MCF 10A (cell line): ENCODE measurements around the gene GAP43. TPM values are rescaled to one million over a fixed set of nuclear protein-coding genes. Genes with fewer than 3 reads are reported as not detected.

Experiments used
- BruUV-seq: library from RNA; stranded (reverse); fragments of 400-500 nt; replicated peaks from 2 replicates; lab custom pipeline; 2021; lab: Mats Ljungman, UMichigan
- CTCF ChIA-PET: fragments of 300-600 bp; sonication (Branson Sonifier 250); formaldehyde crosslinking; extraction: SDS; loops from one replicate; lab custom pipeline; 2021; ENCODE audit warnings: antibody characterized with exemption, inconsistent platforms; lab: Yijun Ruan, JAX
- POLR2A ChIA-PET: fragments of 300-600, 350-650 bp; sonication (Branson Sonifier 250); formaldehyde crosslinking; extraction: SDS; loops from one replicate; lab custom pipeline; 2020; ENCODE audit warnings: antibody characterized with exemption, inconsistent platforms; lab: Yijun Ruan, JAX
- DNase-seq: peaks from one replicate; pipeline ENCODE4 v3.0.0-alpha.2; 2018; ENCODE audit not compliant: unreplicated experiment
- H3K27ac Mint-ChIP-seq: one replicate; pipeline ENCODE4 v1.8.0; 2022; ENCODE audit warnings: mild to moderate bottlenecking, low read depth, mixed read lengths; ENCODE audit not compliant: unreplicated experiment
- H3K27me3 Mint-ChIP-seq: one replicate; pipeline ENCODE4 v1.8.0; 2022; ENCODE audit warnings: mixed read lengths; ENCODE audit not compliant: insufficient read depth, unreplicated experiment
- H3K36me3 Mint-ChIP-seq: one replicate; pipeline ENCODE4 v1.8.0; 2022; ENCODE audit warnings: mild to moderate bottlenecking, moderate library complexity, mixed read lengths; ENCODE audit not compliant: insufficient read depth, unreplicated experiment
- H3K4me1 Mint-ChIP-seq: one replicate; pipeline ENCODE4 v1.8.0; 2022; ENCODE audit warnings: mixed read lengths; ENCODE audit not compliant: insufficient read depth, unreplicated experiment
- H3K4me3 Mint-ChIP-seq: one replicate; pipeline ENCODE4 v1.8.0; 2022; ENCODE audit warnings: mild to moderate bottlenecking, moderate library complexity, mixed read lengths; ENCODE audit not compliant: unreplicated experiment
- H3K9me3 Mint-ChIP-seq: one replicate; pipeline ENCODE4 v1.8.0; 2022; ENCODE audit warnings: mixed read lengths; ENCODE audit not compliant: unreplicated experiment
- intact Hi-C: fragments of 100-400 bp; cut with micrococcal nuclease; formaldehyde crosslinking; loops from 2 replicates; pipeline ENCODE4 v1.14.1; 2022
- total RNA-seq: library from RNA; stranded (reverse); gene quantifications from 2 replicates; pipeline ENCODE4 v1.2.3, GENCODE V29; 2022
- TF ChIP-seq, protein P1 (sequence below): fragments of 200-600 bp; IDR thresholded peaks from one replicate; pipeline ENCODE4 v1.8.0; 2022; ENCODE audit warnings: antibody characterized with exemption, mild to moderate bottlenecking; ENCODE audit not compliant: unreplicated experiment

The GAP43 gene
- total RNA-seq, 1 experiment from 2014 or later = not detected

DNA sequence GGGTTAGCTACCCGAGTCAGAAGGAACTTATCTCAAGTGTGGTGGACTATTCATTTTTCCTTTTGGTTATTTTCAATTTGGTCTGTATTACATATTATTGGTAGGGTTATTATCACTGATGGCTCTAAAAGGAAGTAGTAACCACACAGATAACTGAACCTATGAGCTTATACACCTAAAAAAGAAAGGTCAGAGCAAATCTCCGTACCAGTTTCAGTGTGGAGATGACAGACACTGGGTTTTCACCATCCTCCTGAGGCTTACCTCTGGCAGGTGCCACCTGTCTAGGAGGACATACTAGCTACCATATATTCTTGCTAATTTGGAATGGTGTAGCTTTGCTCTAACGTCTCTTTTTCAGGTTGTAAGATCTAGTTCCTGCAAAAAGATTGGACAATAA, 10.2 kb downstream of the GAP43 start:
- no peak overlapping the region for H3K4me3 Mint-ChIP-seq
- no peaks in the 10 kb centered on the region for H3K36me3 Mint-ChIP-seq
- H3K27ac Mint-ChIP-seq = no peak overlapping the region
- BruUV-seq = no TSS peak
- peaks cover 4% of the 10 kb centered on the region for H3K9me3 Mint-ChIP-seq
- no peaks in the 10 kb centered on the region for H3K27me3 Mint-ChIP-seq
- intact Hi-C loops = no loop called here
- TF ChIP-seq, protein P1, sequence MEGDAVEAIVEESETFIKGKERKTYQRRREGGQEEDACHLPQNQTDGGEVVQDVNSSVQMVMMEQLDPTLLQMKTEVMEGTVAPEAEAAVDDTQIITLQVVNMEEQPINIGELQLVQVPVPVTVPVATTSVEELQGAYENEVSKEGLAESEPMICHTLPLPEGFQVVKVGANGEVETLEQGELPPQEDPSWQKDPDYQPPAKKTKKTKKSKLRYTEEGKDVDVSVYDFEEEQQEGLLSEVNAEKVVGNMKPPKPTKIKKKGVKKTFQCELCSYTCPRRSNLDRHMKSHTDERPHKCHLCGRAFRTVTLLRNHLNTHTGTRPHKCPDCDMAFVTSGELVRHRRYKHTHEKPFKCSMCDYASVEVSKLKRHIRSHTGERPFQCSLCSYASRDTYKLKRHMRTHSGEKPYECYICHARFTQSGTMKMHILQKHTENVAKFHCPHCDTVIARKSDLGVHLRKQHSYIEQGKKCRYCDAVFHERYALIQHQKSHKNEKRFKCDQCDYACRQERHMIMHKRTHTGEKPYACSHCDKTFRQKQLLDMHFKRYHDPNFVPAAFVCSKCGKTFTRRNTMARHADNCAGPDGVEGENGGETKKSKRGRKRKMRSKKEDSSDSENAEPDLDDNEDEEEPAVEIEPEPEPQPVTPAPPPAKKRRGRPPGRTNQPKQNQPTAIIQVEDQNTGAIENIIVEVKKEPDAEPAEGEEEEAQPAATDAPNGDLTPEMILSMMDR = no peak
- no peaks in the 10 kb centered on the region for H3K4me1 Mint-ChIP-seq
- POLR2A ChIA-PET = no interaction called here
- DNase-seq = no peak
- CTCF ChIA-PET = interaction anchor here (0.5 to 0.6 kb wide), 2 partner anchors 259 to 1162 kb away, joined by 3 read pairs; no protein-coding TSS in a partner anchor

DNA sequence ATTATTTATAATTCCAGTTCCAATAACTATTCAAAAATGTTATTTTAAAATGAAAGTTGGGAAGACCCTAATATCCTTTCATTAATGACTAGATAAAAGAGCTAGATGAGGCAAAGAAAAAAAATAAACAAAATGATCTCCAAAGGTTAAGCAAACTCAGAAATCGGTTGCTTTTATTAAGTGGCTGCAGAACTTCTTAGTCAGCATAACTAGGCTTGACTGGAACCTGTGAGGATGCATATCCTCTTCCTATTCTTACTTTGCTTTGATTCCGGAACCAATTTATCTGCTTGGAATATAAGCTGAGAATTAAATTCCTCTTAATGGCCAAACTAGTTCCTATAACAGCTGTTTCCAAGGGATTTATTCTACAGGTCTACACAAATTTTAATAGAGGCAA, 10.7 kb downstream of the GAP43 start:
- TF ChIP-seq, protein P1 = no peak
- H3K4me3 Mint-ChIP-seq = no peak overlapping the region

DNA sequence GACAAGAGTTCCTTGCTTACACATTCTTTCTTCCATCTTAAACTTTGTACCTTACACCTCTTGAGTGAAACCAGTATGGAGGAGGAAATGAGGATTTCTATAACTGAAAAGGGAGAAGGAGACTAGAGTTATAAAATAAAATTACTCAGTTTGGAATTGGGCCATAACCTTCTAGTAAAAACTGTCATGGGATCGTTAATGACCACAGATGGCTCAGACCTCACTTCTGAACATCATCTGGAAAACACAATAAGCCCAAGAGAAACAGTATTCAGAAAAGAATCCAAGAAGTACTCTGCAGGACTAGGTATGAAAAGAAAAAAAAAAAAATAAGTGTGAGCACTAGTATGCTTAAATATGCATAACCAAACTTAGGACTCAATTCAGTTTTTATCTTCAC, 12.1 kb downstream of the GAP43 start:
- Mint-ChIP-seq H3K27me3 (no peaks in the 10 kb centered on the region), H3K36me3 (no peaks in the 10 kb centered on the region), H3K9me3 (peaks cover 8% of the 10 kb centered on the region), H3K4me1 (no peaks in the 10 kb centered on the region), H3K27ac (no peak overlapping the region), H3K4me3 (no peak overlapping the region)
- BruUV-seq = no TSS peak
- TF ChIP-seq, protein P1 = no peak
- ChIA-PET CTCF (no interaction called here), POLR2A (interaction anchor here (0.6 kb wide), 1 partner anchor 110 kb away, joined by 3 read pairs; no protein-coding TSS in a partner anchor)
- intact Hi-C loops = no loop called here
- DNase-seq = no peak

More for the DNA sequence above, 10.7 kb downstream of the GAP43 start:
- ChIA-PET POLR2A (no interaction called here), CTCF (interaction anchor here (0.6 to 0.7 kb wide), 2 partner anchors 792 to 1162 kb away, joined by 3 read pairs; no protein-coding TSS in a partner anchor)
- no peak for DNase-seq
- intact Hi-C loops = no loop called here
- Mint-ChIP-seq H3K27me3 (no peaks in the 10 kb centered on the region), H3K4me1 (no peaks in the 10 kb centered on the region), H3K9me3 (peaks cover 8% of the 10 kb centered on the region), H3K27ac (no peak overlapping the region), H3K36me3 (no peaks in the 10 kb centered on the region)
- no TSS peak for BruUV-seq

DNA sequence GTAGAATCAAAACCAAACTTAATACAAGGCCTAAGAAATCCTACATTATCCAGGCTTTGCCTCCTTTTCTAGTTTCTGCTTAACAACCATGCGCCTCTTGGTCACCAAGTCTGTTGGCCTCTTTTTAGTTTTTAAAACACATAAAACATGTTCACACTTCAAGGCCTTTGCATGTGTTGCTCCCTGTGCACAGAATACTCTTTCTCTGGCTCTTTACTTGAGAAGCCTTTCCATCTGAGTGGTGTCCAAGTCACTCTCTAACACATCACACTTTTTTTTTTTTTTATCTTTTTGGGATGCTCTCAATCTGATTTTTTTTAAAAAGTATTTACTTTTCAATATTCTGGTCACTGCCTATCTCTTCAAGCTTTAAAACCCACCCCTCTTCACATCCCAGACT, 14.9 kb downstream of the GAP43 start:
- Mint-ChIP-seq H3K36me3 (no peaks in the 10 kb centered on the region), H3K4me3 (no peak overlapping the region), H3K27ac (no peak overlapping the region), H3K27me3 (no peaks in the 10 kb centered on the region), H3K4me1 (no peaks in the 10 kb centered on the region), H3K9me3 (peaks cover 8% of the 10 kb centered on the region)
- ChIA-PET CTCF (interaction anchor here (1.1 kb wide), 1 partner anchor 420 kb away, joined by 3 read pairs; no protein-coding TSS in a partner anchor), POLR2A (no interaction called here)
- no peak for DNase-seq
- no TSS peak for BruUV-seq
- TF ChIP-seq, protein P1 = no peak
- intact Hi-C loops = no loop called here
